ENCODE results near the gene TRIML1. TPM values are rescaled to one million over a fixed set of nuclear protein-coding genes. Genes with fewer than 3 reads are reported as not detected.

TRIML1 gene
- polyA plus RNA-seq, 1 experiment: not detected

DNA sequence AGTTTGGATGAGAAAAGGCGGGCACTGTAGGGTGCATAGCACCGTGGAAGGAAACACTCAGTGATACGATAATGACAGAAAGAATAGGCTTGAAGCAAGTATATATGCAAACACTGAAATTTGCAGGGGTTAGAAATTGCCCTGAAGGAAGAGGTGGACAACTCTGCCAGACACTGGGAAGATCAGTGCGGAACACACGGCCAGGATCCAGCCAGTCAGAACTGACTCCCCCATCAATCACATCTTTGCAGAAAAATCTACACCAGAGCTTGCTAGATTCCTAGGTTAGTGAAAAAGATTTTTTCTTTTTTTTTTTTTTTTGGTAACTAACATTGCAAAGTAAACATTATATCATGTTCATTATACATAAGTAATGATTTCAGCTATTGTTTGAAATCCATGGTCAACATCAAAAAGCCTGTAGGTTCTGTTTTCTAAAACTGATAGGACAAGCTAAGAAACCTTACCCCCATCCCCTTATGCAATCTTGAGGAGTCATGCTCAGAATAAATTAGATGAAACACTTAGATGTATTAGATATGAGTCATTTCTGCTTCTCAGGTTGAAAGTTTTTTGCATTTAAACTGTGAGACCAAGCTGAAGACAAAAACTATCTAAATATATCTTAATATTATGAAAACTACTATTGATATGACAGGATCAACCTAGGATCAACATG, 38.9 kb downstream of the TRIML1 start:
- no peak overlapping the region for H3K27ac ChIP-seq (ENCODE audit: low read depth, low read length)
- DNase-seq (ENCODE audit: low read depth, low spot score): no peak
- no peaks in the 10 kb centered on the region for H3K27me3 ChIP-seq (ENCODE audit: control insufficient read depth, insufficient read depth, low read length)
- CTCF ChIA-PET: no interaction called here
- H3K4me3 ChIP-seq (ENCODE audit: low read depth, low read length): no peak overlapping the region
- TF ChIP-seq, protein P1, sequence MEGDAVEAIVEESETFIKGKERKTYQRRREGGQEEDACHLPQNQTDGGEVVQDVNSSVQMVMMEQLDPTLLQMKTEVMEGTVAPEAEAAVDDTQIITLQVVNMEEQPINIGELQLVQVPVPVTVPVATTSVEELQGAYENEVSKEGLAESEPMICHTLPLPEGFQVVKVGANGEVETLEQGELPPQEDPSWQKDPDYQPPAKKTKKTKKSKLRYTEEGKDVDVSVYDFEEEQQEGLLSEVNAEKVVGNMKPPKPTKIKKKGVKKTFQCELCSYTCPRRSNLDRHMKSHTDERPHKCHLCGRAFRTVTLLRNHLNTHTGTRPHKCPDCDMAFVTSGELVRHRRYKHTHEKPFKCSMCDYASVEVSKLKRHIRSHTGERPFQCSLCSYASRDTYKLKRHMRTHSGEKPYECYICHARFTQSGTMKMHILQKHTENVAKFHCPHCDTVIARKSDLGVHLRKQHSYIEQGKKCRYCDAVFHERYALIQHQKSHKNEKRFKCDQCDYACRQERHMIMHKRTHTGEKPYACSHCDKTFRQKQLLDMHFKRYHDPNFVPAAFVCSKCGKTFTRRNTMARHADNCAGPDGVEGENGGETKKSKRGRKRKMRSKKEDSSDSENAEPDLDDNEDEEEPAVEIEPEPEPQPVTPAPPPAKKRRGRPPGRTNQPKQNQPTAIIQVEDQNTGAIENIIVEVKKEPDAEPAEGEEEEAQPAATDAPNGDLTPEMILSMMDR (IDR thresholded peaks at IDR 0.05; ENCODE audit: low read depth, low read length): no peak
- POLR2A ChIA-PET: interaction anchor here (0.7 kb wide), 1 partner anchor 431 kb away, joined by 3 read pairs; no protein-coding TSS in a partner anchor
- peaks cover 26% of the 10 kb centered on the region for H3K9me3 ChIP-seq (ENCODE audit: control insufficient read depth, insufficient read depth, low read length)

DNA sequence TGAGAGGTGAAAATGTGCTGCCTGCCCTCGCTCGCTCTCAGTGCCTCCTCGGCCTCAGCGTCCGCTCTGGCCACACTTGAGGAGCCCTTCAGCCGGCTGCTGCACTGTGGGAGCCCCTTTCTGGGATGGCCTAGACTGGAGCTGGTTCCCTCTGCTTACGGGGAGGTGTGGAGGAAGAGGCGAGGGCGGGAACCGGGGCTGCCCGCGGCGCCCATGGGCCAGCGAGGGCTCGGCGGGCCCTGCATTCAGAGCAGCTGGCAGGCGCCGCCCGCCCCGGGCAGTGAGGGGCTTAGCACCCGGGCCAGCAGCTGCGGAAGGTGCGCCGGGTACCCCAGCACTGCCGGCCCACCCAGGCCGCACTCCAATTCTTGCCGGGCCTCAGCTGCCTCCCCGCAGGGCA, 39.6 kb downstream of the TRIML1 start:
- CTCF ChIA-PET: no interaction called here
- Histone ChIP-seq H3K27me3 (ENCODE audit: control insufficient read depth, insufficient read depth, low read length) (no peaks in the 10 kb centered on the region), H3K27ac (ENCODE audit: low read depth, low read length) (no peak overlapping the region), H3K9me3 (ENCODE audit: control insufficient read depth, insufficient read depth, low read length) (peaks cover 26% of the 10 kb centered on the region), H3K4me3 (ENCODE audit: low read depth, low read length) (no peak overlapping the region)
- no peak for DNase-seq (ENCODE audit: low read depth, low spot score)
- TF ChIP-seq, protein P1 (IDR thresholded peaks at IDR 0.05; ENCODE audit: low read depth, low read length): no peak
- POLR2A ChIA-PET: interaction anchor here (0.7 kb wide), 1 partner anchor 430 kb away, joined by 3 read pairs; no protein-coding TSS in a partner anchor

DNA sequence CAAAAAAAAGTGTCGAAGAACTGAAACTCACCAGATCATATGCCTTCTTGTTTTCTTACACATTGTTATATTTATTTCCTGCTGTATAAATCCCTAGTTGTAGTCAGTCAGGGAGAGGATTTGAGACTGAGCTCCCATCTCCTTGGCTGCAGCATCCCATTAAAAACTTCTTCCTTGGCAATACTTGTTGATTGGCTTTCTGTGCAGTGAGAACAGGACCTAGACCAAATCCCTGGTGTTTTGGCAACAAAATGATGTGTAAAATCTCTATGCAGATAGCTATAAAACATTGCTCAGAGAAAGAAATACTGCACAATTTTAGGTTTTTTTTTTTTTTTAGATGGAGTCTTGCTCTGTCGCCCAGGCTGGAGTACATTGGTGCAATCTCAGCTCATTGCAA, 47.9 kb downstream of the TRIML1 start:
- TF ChIP-seq, protein P1 (IDR thresholded peaks at IDR 0.05; ENCODE audit: low read depth, low read length): no peak
- Histone ChIP-seq H3K27ac (ENCODE audit: low read depth, low read length) (no peak overlapping the region), H3K9me3 (ENCODE audit: control insufficient read depth, insufficient read depth, low read length) (peaks cover 7% of the 10 kb centered on the region; the same call in 1 of the 2 replicates), H3K4me3 (ENCODE audit: low read depth, low read length) (no peak overlapping the region), H3K27me3 (ENCODE audit: control insufficient read depth, insufficient read depth, low read length) (no peaks in the 10 kb centered on the region)
- ChIA-PET CTCF (interaction anchor here (0.7 kb wide), 1 partner anchor 954 kb away, joined by 5 read pairs; no protein-coding TSS in a partner anchor), POLR2A (no interaction called here)
- DNase-seq (ENCODE audit: low read depth, low spot score): no peak

DNA sequence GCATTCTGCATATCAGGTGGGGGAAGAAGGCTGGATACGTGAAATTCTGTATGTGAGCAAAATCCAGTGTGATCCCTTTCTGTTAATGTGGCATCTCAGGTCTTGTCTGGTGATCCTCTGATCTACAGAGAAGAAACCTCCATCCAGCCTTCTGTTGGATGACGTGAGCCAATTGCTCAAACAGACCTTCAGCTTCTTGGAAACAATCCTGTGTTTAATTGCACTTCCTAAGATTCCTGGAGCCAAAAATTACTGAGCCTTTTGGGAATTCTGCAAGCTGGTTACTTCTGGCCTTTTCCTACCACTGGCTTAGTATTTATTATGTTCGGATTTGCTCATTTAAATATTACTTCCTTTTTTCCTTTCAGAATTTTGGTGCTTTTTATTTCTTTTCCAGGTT, 51.2 kb downstream of the TRIML1 start:
- DNase-seq (ENCODE audit: low read depth, low spot score): no peak
- ChIA-PET POLR2A (no interaction called here), CTCF (no interaction called here)
- TF ChIP-seq, protein P1 (IDR thresholded peaks at IDR 0.05; ENCODE audit: low read depth, low read length): no peak
- H3K4me3 ChIP-seq (ENCODE audit: low read depth, low read length): no peak overlapping the region
- no peak overlapping the region for H3K27ac ChIP-seq (ENCODE audit: low read depth, low read length)
- H3K9me3 ChIP-seq (ENCODE audit: control insufficient read depth, insufficient read depth, low read length): peaks cover 4% of the 10 kb centered on the region
- H3K27me3 ChIP-seq (ENCODE audit: control insufficient read depth, insufficient read depth, low read length): no peaks in the 10 kb centered on the region

DNA sequence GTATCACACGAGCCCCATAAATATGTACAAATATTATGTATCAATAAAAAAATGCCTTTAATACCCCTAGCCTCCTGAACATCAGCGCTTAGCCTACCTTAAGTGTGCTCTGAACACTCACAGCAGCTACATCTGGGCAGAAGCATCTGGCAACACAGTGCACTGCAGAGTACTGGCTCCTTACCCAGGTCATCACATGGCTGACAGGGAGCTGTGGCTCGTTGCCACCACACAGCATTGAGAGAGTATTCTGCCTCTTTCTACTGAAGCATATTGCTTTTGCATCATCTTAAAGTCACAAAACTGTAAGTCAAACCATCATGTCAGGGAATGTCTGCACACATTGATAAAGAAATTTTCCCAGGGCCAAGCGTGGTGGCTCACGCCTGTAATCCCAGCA, 55.2 kb downstream of the TRIML1 start:
- Histone ChIP-seq H3K4me3 (ENCODE audit: low read depth, low read length) (no peak overlapping the region), H3K9me3 (ENCODE audit: control insufficient read depth, insufficient read depth, low read length) (peaks cover 19% of the 10 kb centered on the region), H3K27me3 (ENCODE audit: control insufficient read depth, insufficient read depth, low read length) (no peaks in the 10 kb centered on the region), H3K27ac (ENCODE audit: low read depth, low read length) (no peak overlapping the region)
- POLR2A ChIA-PET: no interaction called here
- CTCF ChIA-PET: no interaction called here
- DNase-seq (ENCODE audit: low read depth, low spot score): no peak
- TF ChIP-seq, protein P1 (IDR thresholded peaks at IDR 0.05; ENCODE audit: low read depth, low read length): no peak

Measured in AG04450 (cell line).